IPS-NIHi7 (cell line): Measurements from ENCODE around the gene LRRK2.
"Not testable (repeated sequence)": the region's sequence is repeated elsewhere in the genome, so short reads cannot be mapped to it uniquely, and the experiment has no call there.

Experiments
- DNase-seq: peaks from one replicate; pipeline ENCODE4 v3.0.0; 2012; ENCODE audit warnings: mixed read lengths; ENCODE audit errors: extremely low spot score

LRRK2 gene

GRCh38 chr12:40224439-40225291 is at the start of gene LRRK2:
Gene LRRK2, plus strand, starts transcription at chr12:40224997. Its CDS starts 135 bp downstream, at chr12:40225132.
- DNase-seq = peak; percentile 53

GRCh38 chr12:40175045-40175444 is 49.8 kb upstream of the LRRK2 start:
- no peak for DNase-seq

- no peak for DNase-seq
Measured at GRCh38 chr12:40175489-40175888, 49.3 kb upstream of the LRRK2 start.

GRCh38 chr12:40178701-40179100 is 46.1 kb upstream of the LRRK2 start:
- no peak for DNase-seq

GRCh38 chr12:40181490-40181889 is 43.3 kb upstream of the LRRK2 start:
- no peak for DNase-seq

- DNase-seq = no peak
Measured at GRCh38 chr12:40183715-40184114, 41.1 kb upstream of the LRRK2 start.

GRCh38 chr12:40184493-40185302 is 40.1 kb upstream of the LRRK2 start:
- no peak for DNase-seq

GRCh38 chr12:40185303-40185693 is 39.5 kb upstream of the LRRK2 start:
- DNase-seq = no peak

GRCh38 chr12:40188558-40189320 is 36.1 kb upstream of the LRRK2 start:
- DNase-seq = no peak

GRCh38 chr12:40192704-40193255 is 32.0 kb upstream of the LRRK2 start:
- no peak for DNase-seq

- DNase-seq = no peak
Measured at GRCh38 chr12:40194846-40195245, 30.0 kb upstream of the LRRK2 start.

GRCh38 chr12:40197590-40197989 is 27.2 kb upstream of the LRRK2 start:
- DNase-seq = no peak

- DNase-seq = no peak
Measured at GRCh38 chr12:40198601-40199000, 26.2 kb upstream of the LRRK2 start.

- no peak for DNase-seq
Measured at GRCh38 chr12:40202095-40203059, 22.4 kb upstream of the LRRK2 start.

- DNase-seq = no peak
Measured at GRCh38 chr12:40203060-40203430, 21.8 kb upstream of the LRRK2 start.

GRCh38 chr12:40204337-40204736 is 20.5 kb upstream of the LRRK2 start:
- DNase-seq = no peak

- DNase-seq = no peak
Measured at GRCh38 chr12:40207551-40207950, 17.2 kb upstream of the LRRK2 start.

GRCh38 chr12:40208707-40209446 is 15.9 kb upstream of the LRRK2 start:
- no peak for DNase-seq

- DNase-seq = no peak
Measured at GRCh38 chr12:40209886-40210285, 14.9 kb upstream of the LRRK2 start.

GRCh38 chr12:40211186-40211585 is 13.6 kb upstream of the LRRK2 start:
- not testable (repeated sequence) for DNase-seq
